Breast epithelium (tissue), 4 donors: ENCODE measurements around the gene AHRR. TPM values are rescaled to one million over a fixed set of nuclear protein-coding genes. Genes with fewer than 3 reads are reported as not detected.

Experiments used
- DNase-seq, 2 donors: peaks; one replicate each; pipeline ENCODE4 v3.0.0-alpha.2; 2019; ENCODE audit warnings: low spot score in 2 of 2
- H3K27ac ChIP-seq, 2 donors: fragments of 200-600 bp; sonication (generic) in 1 of 2; one replicate each; pipeline ENCODE4 v1.5.1; 2016 to 2019; ENCODE audit warnings: mild to moderate bottlenecking in 1 of 2
- H3K27me3 ChIP-seq, 2 donors: fragments of 200-600 bp; sonication (generic) in 1 of 2; one replicate each; pipeline versions ENCODE4 v1.5.1 to v1.6.0; 2017 to 2019; ENCODE audit warnings: control low read depth in 1 of 2, mild to moderate bottlenecking in 1 of 2
- H3K36me3 ChIP-seq: fragments of 200-600 bp; one replicate; pipeline ENCODE4 v1.5.1; 2019
- H3K4me1 ChIP-seq, 2 donors: fragments of 200-600 bp; sonication (generic); one replicate each; pipeline ENCODE4 v1.5.1; 2016 to 2019; ENCODE audit warnings: control low read depth in 1 of 2
- H3K4me3 ChIP-seq, 3 donors: fragments of 200-600 bp; sonication (generic); 1 replicate in 2 of 3; 2 replicates in 1 of 3; pipeline ENCODE4 v1.5.1; 2016 to 2019; ENCODE audit warnings: mild to moderate bottlenecking in 3 of 3, moderate library complexity in 2 of 3
- H3K9me3 ChIP-seq, 2 donors: fragments of 200-600 bp; sonication (generic) in 1 of 2; one replicate each; pipeline ENCODE4 v1.5.1; 2016 to 2019; ENCODE audit warnings: control low read depth in 1 of 2
- POLR2A ChIP-seq: fragments of 450-650 bp; IDR thresholded peaks from one replicate; pipeline ENCODE4 v1.6.1; 2016; ENCODE audit warnings: antibody characterized with exemption, mild to moderate bottlenecking, moderate library complexity
- POLR2AphosphoS5 ChIP-seq, 3 donors: sonication (generic); formaldehyde crosslinking; IDR thresholded peaks; one replicate each; pipeline ENCODE4 v1.6.1; 2017; ENCODE audit warnings: antibody characterized with exemption in 3 of 3
- intact Hi-C: fragments of 100-400 bp; cut with DNase I; formaldehyde crosslinking; loops from one replicate; pipeline ENCODE4 v1.15.1; 2023; ENCODE audit warnings: low total_unique reads
- total RNA-seq, 3 donors: library from RNA; depleted of rRNA; stranded (reverse); fragments of >200 nt; gene quantifications; one replicate each; pipeline ENCODE4 v1.1.0, GENCODE V29; 2016
- TF ChIP-seq, protein P1 (sequence below), 3 donors: fragments of 450-650 bp; IDR thresholded peaks; one replicate each; pipeline ENCODE4 v1.5.1; 2016 to 2017; ENCODE audit warnings: antibody characterized with exemption in 3 of 3, mild to moderate bottlenecking in 3 of 3, moderate library complexity in 3 of 3

The AHRR gene
- total RNA-seq, 3 donors from 2014 or later = 0.88 to 0.98 TPM; not detected in 1

DNA sequence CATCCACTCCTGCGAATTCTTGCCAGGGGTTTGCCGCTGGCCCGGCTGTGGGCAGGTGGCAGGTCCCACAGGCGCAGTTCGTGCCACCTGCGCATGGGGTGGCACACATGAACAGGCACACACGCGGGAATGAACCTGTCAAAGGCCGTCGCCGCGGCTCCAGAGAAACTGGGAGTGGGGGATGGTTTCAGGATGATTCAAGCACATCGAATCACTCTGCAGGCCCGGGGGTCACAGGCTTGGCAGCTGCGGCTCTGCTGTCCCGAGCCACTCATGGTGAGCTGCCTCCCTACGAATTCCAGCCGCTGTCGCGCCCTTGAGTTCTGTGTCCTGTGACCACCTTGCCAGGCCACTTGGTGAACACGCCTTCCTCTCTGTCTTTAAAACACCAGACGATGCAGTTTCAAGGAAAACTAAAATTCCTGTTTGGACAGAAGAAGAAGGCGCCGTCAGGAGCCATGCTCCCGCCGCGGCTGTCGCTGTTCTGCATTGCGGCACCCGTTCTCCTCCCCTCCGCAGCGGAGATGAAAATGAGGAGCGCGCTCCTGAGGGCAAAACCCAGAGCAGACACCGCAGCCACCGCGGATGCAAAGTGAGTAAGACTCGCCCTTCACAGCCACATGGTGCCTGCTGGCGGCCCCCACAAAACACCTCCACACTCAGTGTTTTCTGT lies 106.0 kb downstream of the AHRR start:
- H3K36me3 ChIP-seq = no peaks in the 10 kb centered on the region
- intact Hi-C loops = no loop called here

GRCh38 chr5:428219-428618 lies 106.7 kb downstream of the AHRR start:
- TF ChIP-seq POLR2AphosphoS5 (IDR thresholded peaks at IDR 0.05) = no peak
- TF ChIP-seq POLR2A = no peak
- TF ChIP-seq, protein P1, sequence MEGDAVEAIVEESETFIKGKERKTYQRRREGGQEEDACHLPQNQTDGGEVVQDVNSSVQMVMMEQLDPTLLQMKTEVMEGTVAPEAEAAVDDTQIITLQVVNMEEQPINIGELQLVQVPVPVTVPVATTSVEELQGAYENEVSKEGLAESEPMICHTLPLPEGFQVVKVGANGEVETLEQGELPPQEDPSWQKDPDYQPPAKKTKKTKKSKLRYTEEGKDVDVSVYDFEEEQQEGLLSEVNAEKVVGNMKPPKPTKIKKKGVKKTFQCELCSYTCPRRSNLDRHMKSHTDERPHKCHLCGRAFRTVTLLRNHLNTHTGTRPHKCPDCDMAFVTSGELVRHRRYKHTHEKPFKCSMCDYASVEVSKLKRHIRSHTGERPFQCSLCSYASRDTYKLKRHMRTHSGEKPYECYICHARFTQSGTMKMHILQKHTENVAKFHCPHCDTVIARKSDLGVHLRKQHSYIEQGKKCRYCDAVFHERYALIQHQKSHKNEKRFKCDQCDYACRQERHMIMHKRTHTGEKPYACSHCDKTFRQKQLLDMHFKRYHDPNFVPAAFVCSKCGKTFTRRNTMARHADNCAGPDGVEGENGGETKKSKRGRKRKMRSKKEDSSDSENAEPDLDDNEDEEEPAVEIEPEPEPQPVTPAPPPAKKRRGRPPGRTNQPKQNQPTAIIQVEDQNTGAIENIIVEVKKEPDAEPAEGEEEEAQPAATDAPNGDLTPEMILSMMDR (IDR thresholded peaks at IDR 0.05) = no peak
- no peaks in the 10 kb centered on the region for H3K27me3 ChIP-seq
- intact Hi-C loops = no loop called here

More for the DNA sequence above, 106.0 kb downstream of the AHRR start:
- Histone ChIP-seq H3K27ac (no peak overlapping the region), H3K4me1 (no peaks in the 10 kb centered on the region), H3K4me3 (no peak overlapping the region), H3K27me3 (no peaks in the 10 kb centered on the region), H3K9me3 (no peaks in the 10 kb centered on the region)
- TF ChIP-seq POLR2A (no peak), POLR2AphosphoS5 (IDR thresholded peaks at IDR 0.05) (no peak)
- TF ChIP-seq, protein P1 (IDR thresholded peaks at IDR 0.05) = no peak
- no peak for DNase-seq

GRCh38 chr5:428754-429452 lies 107.4 kb downstream of the AHRR start:
- Histone ChIP-seq H3K27me3 (no peaks in the 10 kb centered on the region), H3K9me3 (no peaks in the 10 kb centered on the region), H3K4me1 (no peaks in the 10 kb centered on the region), H3K4me3 (no peak overlapping the region), H3K36me3 (no peaks in the 10 kb centered on the region), H3K27ac (no peak overlapping the region)
- intact Hi-C loops = no loop called here
- DNase-seq = no peak
- no peak for TF ChIP-seq POLR2A
- no peak for TF ChIP-seq POLR2AphosphoS5 (IDR thresholded peaks at IDR 0.05)
- TF ChIP-seq, protein P1 (IDR thresholded peaks at IDR 0.05) = no peak

More at GRCh38 chr5:428219-428618, 106.7 kb downstream of the AHRR start:
- H3K4me1 ChIP-seq = no peaks in the 10 kb centered on the region
- no peak overlapping the region for H3K27ac ChIP-seq
- no peak for DNase-seq
- H3K36me3 ChIP-seq = no peaks in the 10 kb centered on the region
- H3K4me3 ChIP-seq = no peak overlapping the region
- H3K9me3 ChIP-seq = no peaks in the 10 kb centered on the region

DNA sequence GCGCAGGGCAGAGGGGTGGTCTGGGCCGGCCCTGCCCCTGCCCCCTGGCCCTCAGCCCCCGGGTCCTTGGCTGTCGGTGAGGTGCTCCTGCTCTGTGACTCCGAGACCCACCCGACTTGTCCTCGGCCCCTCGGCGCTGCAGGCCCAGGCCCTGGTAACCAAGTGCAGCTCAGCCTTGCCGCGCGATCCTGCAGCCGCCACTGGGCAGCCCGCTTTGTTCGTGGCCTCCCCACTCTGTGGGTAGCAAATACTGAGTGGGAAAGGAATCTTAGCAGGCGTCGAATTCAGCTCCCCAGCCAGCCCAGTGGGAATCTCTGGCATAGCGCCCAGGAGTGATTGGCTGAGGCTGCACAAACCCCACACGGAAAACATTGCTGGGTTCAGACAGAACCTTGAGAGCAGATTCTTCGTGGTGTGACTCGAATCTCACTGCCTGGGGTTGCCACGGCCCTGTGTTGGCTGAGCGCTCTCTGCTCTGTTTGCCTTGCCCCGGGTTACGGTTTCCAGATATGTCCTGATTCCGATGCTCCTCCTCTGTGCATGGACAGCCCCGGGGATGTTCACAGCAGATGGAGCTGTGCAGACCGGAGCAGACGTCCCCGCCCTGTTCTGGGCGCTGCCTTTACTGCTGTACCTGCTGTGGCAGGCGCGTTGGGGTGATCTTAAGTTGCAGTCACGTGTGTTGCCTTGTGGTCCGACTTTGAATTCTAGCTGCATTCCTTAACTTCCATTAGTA lies 108.1 kb downstream of the AHRR start:
- no peaks in the 10 kb centered on the region for H3K9me3 ChIP-seq
- no peaks in the 10 kb centered on the region for H3K36me3 ChIP-seq
- TF ChIP-seq POLR2AphosphoS5 (IDR thresholded peaks at IDR 0.05) (no peak), POLR2A (no peak)
- TF ChIP-seq, protein P1 (IDR thresholded peaks at IDR 0.05) = no peak
- H3K4me1 ChIP-seq = no peaks in the 10 kb centered on the region
- no peak overlapping the region for H3K27ac ChIP-seq
- intact Hi-C loops = no loop called here
- no peak for DNase-seq
- H3K27me3 ChIP-seq = no peaks in the 10 kb centered on the region
- peak overlapping the region in 1 of 3 donors; percentile 49 for H3K4me3 ChIP-seq
